ENCODE data around the gene CR1. TPM values are rescaled to one million over a fixed set of nuclear protein-coding genes. Genes with fewer than 3 reads are reported as not detected.
"Not testable (repeated sequence)": the region's sequence is repeated elsewhere in the genome, so short reads cannot be mapped to it uniquely, and the experiment has no call there.

CR1 gene
- total RNA-seq, 2 donors from 2014 or later = 0.33 to 1.3 TPM

DNA sequence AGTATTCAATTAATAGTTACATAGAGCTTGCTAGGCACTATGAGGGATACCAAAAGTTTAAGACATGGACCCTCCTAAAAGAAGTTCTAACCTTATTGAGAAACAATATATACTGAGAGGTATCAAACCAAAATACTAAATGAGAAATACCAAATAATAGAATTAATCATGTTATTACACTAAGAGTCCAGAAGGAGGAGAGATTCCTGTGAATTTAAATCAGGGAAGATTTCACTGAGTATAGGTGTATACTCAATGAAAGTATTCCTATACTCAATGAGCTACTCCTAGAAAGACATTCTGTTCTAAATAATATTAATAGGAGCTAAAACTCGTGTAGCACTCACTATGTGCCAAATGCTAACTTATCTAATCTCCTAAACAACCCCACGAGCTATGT, 158.4 kb downstream of the CR1 start:
- Histone ChIP-seq H3K36me3 (replicated peaks in 1 of 2; ENCODE audit: insufficient read depth in 1 of 2, low read depth in 2 of 2) (no peaks in the 10 kb centered on the region), H3K27me3 (no peaks in the 10 kb centered on the region), H3K4me3 (no peak overlapping the region), H3K9me3 (no peaks in the 10 kb centered on the region), H3K27ac (no peak overlapping the region), H3K4me1 (no peaks in the 10 kb centered on the region)
- DNase-seq = no peak
- TF ChIP-seq POLR2A (IDR thresholded peaks at IDR 0.05) = no peak
- peak in 3 of 7 experiments; percentile 14 to 22 (median 16) for TF ChIP-seq CTCF (IDR thresholded peaks at IDR 0.05)
- no peak for ATAC-seq
- 20 to 37% methylated on average over 2 of the region's 2 CpGs for WGBS, 2 donors
- intact Hi-C loops (cut with DNase I) = no loop called here

DNA sequence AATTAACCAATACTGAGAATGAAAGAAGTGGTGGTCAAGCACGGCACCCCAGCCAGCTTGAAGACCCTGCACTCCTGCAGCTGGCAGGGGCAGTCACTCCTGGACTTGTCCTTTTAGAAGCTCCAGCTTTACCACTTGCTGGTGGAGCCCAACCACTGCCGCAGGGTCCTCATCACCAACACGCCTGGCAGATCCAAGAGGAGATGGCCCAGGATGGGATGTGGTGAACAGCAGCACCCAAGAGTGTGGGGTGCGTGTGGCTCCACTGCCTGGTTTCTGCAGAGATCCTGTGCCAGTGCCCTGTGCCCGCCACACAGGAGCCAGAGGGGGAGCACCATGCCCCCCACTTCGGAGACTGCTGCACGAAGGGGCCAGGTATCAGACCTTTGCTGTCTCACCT, 162.5 kb downstream of the CR1 start:
- Histone ChIP-seq H3K9me3 (no peaks in the 10 kb centered on the region), H3K36me3 (replicated peaks in 1 of 2; ENCODE audit: insufficient read depth in 1 of 2, low read depth in 2 of 2) (no peaks in the 10 kb centered on the region), H3K27me3 (no peaks in the 10 kb centered on the region), H3K4me3 (no peak overlapping the region), H3K27ac (no peak overlapping the region), H3K4me1 (no peaks in the 10 kb centered on the region)
- ATAC-seq (no peak), DNase-seq (no peak)
- WGBS, 2 donors = 74 to 78% methylated on average over 5 to 7 of the region's 7 CpGs
- intact Hi-C loops (cut with DNase I) = no loop called here
- TF ChIP-seq CTCF (IDR thresholded peaks at IDR 0.05) = no peak
- TF ChIP-seq POLR2A (IDR thresholded peaks at IDR 0.05) = no peak

DNA sequence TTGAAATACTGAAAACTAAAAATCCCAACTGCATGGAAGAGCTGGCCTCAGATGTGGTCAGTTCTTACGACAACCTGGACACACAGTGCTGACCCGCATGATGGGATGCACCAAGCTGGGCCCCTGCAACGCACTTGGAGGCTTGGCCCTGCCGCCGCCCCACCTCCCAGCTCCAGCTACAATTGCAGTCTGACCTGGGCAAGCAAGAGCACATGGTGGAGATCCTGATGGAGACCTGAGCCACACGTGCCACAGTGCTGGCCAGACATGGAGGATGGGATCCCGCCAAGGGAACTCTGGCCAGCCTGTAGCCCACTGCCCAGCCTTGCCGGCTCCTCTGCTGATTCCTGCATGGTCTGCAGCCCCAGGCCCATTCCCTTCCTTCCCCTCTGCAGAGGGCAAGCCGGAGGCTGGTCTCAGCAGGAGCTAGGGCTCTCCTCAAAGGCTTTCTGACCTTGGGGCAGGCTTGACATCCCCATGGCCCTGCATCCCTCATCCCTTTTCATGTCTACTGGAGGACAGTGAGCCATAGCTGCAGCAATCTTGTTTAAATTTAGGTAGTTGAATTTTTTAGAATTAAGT, 163.0 kb downstream of the CR1 start:
- no peak for DNase-seq
- H3K36me3 ChIP-seq (replicated peaks in 1 of 2; ENCODE audit: insufficient read depth in 1 of 2, low read depth in 2 of 2) = no peaks in the 10 kb centered on the region
- no peak for TF ChIP-seq POLR2A (IDR thresholded peaks at IDR 0.05)
- no peak for TF ChIP-seq CTCF (IDR thresholded peaks at IDR 0.05)
- 88 to 93% methylated on average over 2 to 9 of the region's 9 CpGs for WGBS, 2 donors
- intact Hi-C loops (cut with DNase I) = no loop called here
- H3K9me3 ChIP-seq = no peaks in the 10 kb centered on the region
- ATAC-seq = no peak
- H3K27me3 ChIP-seq = no peaks in the 10 kb centered on the region
- no peak overlapping the region for H3K4me3 ChIP-seq
- H3K4me1 ChIP-seq = no peaks in the 10 kb centered on the region
- no peak overlapping the region for H3K27ac ChIP-seq

DNA sequence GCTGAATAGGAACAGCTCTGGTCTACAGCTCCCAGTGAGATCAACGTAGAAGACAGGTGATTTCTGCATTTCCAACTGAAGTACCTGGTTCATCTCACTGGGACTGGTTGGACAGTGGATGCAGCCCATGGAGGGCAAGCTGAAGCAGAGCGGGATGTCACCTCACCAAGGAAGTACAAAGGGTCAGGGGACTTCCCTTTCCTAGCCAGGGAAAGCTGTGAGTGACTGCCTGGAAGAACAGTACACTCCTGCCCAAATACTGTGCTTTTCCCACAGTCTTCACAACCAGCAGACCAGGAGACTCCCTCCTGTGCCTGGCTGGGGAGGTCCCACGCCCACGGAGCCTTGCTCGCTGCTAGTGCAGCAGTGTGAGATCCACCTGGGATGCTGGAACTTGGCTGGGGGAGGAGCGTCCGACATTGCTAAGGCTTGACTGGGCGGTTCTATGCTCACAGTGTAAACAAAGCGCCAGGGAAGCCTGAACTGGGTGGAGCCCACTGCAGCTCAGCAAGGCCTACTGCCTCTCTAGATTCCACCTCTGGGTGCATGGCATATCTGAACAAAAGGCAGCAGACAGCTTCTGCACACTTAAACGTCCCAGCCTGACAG, 163.7 kb downstream of the CR1 start:
- ATAC-seq (no peak), DNase-seq (no peak)
- WGBS, 2 donors = 41 to 65% methylated on average over 5 to 10 of the region's 10 CpGs
- TF ChIP-seq CTCF (IDR thresholded peaks at IDR 0.05) = no peak
- TF ChIP-seq POLR2A (IDR thresholded peaks at IDR 0.05) = no peak
- H3K9me3 ChIP-seq = no peaks in the 10 kb centered on the region
- no peak overlapping the region for H3K27ac ChIP-seq
- no peaks in the 10 kb centered on the region for H3K4me1 ChIP-seq
- H3K27me3 ChIP-seq = no peaks in the 10 kb centered on the region
- intact Hi-C loops (cut with DNase I) = no loop called here
- H3K36me3 ChIP-seq (replicated peaks in 1 of 2; ENCODE audit: insufficient read depth in 1 of 2, low read depth in 2 of 2) = no peaks in the 10 kb centered on the region
- H3K4me3 ChIP-seq = no peak overlapping the region

- ATAC-seq; intact Hi-C loops (cut with DNase I); H3K36me3 ChIP-seq (replicated peaks in 1 of 2; ENCODE audit: insufficient read depth in 1 of 2, low read depth in 2 of 2); H3K4me3 ChIP-seq; H3K4me1 ChIP-seq; DNase-seq; H3K9me3 ChIP-seq; H3K27ac ChIP-seq; H3K27me3 ChIP-seq: not testable (repeated sequence)
- 100% methylated on average over 1 to 2 of the region's 2 CpGs for whole genome bisulfite sequencing, 2 donors
These were observed 165.5 kb downstream of the CR1 start for GRCh38 chr1:207661420-207661819.

All from body of pancreas (tissue), 4 donors.